ENCODE results near the gene TNFAIP3.

Gene TNFAIP3

DNA sequence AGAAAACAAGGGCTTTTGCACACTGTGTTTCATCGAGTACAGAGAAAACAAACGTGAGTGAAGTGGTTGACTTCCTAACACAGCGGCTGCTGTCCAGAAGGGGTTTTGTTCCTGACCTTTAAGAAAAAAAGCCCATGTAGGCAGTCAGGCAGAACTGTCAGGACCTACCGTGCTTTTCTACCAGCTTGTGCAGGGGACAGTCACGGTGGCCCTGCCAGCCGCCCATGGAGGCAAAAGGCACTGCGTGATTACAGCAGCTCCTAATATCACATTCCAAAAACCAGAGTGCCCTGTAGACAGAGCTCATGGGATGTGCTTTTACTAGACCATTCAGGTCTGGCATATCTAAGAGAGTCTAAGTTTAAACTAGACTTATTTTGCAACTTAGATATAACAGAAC lies 12.2 kb downstream of the TNFAIP3 start:
- Histone ChIP-seq H3K4me3 (ENCODE audit: low read depth, low read length) (no peak overlapping the region), H3K27me3 (ENCODE audit: insufficient read depth, low read depth, severe bottlenecking) (no peaks in the 10 kb centered on the region), H3K36me3 (peaks cover 2% of the 10 kb centered on the region; the same call in 1 of the 2 replicates), H3K27ac (no peak overlapping the region), H3K9me3 (ENCODE audit: severe bottlenecking) (no peaks in the 10 kb centered on the region)
- TF ChIP-seq CTCF (IDR thresholded peaks at IDR 0.05; ENCODE audit: low read depth, low read length), result no peak
- DNase-seq, result no peak

- H3K36me3 ChIP-seq, result peaks cover 2% of the 10 kb centered on the region; the same call in 1 of the 2 replicates
- DNase-seq, result no peak
- no peak overlapping the region for H3K27ac ChIP-seq
- H3K27me3 ChIP-seq (ENCODE audit: insufficient read depth, low read depth, severe bottlenecking), result no peaks in the 10 kb centered on the region
- H3K9me3 ChIP-seq (ENCODE audit: severe bottlenecking), result no peaks in the 10 kb centered on the region
- no peak overlapping the region for H3K4me3 ChIP-seq (ENCODE audit: low read depth, low read length)
- TF ChIP-seq CTCF (IDR thresholded peaks at IDR 0.05; ENCODE audit: low read depth, low read length), result no peak
Measured at GRCh38 chr6:137879885-137880745, 13.1 kb downstream of the TNFAIP3 start.

GRCh38 chr6:137880746-137881521 lies 13.9 kb downstream of the TNFAIP3 start:
- H3K27ac ChIP-seq, result no peak overlapping the region
- H3K27me3 ChIP-seq (ENCODE audit: insufficient read depth, low read depth, severe bottlenecking), result no peaks in the 10 kb centered on the region
- H3K36me3 ChIP-seq, result peaks cover 1% of the 10 kb centered on the region; the same call in 1 of the 2 replicates
- H3K4me3 ChIP-seq (ENCODE audit: low read depth, low read length), result no peak overlapping the region
- TF ChIP-seq CTCF (IDR thresholded peaks at IDR 0.05; ENCODE audit: low read depth, low read length), result no peak
- no peaks in the 10 kb centered on the region for H3K9me3 ChIP-seq (ENCODE audit: severe bottlenecking)
- DNase-seq, result no peak

DNA sequence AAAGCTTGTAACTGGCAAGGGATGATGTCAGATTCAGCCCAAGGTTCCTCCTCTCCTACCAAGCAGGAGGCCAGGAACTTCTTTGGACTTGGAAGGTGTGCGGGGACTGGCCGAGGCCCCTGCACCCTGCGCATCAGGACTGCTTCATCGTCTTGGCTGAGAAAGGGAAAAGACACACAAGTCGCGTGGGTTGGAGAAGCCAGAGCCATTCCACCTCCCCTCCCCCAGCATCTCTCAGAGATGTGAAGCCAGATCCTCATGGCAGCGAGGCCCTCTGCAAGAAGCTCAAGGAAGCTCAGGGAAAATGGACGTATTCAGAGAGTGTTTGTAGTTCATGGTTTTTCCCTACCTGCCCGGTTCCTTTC lies 14.4 kb downstream of the TNFAIP3 start:
- H3K27me3 ChIP-seq (ENCODE audit: insufficient read depth, low read depth, severe bottlenecking), result no peaks in the 10 kb centered on the region
- H3K4me3 ChIP-seq (ENCODE audit: low read depth, low read length), result no peak overlapping the region
- H3K9me3 ChIP-seq (ENCODE audit: severe bottlenecking), result no peaks in the 10 kb centered on the region
- no peak overlapping the region for H3K27ac ChIP-seq
- DNase-seq, result no peak
- TF ChIP-seq CTCF (IDR thresholded peaks at IDR 0.05; ENCODE audit: low read depth, low read length), result no peak
- H3K36me3 ChIP-seq, result no peaks in the 10 kb centered on the region; the same call in 1 of the 2 replicates

DNA sequence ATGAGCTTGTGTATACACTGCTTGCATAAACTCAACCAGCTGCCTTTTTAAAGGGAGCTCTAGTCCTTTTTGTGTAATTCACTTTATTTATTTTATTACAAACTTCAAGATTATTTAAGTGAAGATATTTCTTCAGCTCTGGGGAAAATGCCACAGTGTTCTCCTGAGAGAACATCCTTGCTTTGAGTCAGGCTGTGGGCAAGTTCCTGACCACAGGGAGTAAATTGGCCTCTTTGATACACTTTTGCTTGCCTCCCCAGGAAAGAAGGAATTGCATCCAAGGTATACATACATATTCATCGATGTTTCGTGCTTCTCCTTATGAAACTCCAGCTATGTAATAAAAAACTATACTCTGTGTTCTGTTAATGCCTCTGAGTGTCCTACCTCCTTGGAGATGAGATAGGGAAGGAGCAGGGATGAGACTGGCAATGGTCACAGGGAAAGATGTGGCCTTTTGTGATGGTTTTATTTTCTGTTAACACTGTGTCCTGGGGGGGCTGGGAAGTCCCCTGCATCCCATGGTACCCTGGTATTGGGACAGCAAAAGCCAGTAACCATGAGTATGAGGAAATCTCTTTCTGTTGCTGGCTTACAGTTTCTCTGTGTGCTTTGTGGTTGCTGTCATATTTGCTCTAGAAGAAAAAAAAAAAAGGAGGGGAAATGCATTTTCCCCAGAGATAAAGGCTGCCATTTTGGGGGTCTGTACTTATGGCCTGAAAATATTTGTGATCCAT lies 15.3 kb downstream of the TNFAIP3 start:
- no peaks in the 10 kb centered on the region for H3K27me3 ChIP-seq (ENCODE audit: insufficient read depth, low read depth, severe bottlenecking)
- no peak overlapping the region for H3K4me3 ChIP-seq (ENCODE audit: low read depth, low read length)
- H3K9me3 ChIP-seq (ENCODE audit: severe bottlenecking), result no peaks in the 10 kb centered on the region
- TF ChIP-seq CTCF (IDR thresholded peaks at IDR 0.05; ENCODE audit: low read depth, low read length), result no peak
- no peaks in the 10 kb centered on the region; the same call in 1 of the 2 replicates for H3K36me3 ChIP-seq
- H3K27ac ChIP-seq, result no peak overlapping the region
- no peak for DNase-seq
